ENCODE results near the gene ZNF662.
A peak's percentile ranks its signal among the peaks of the same experiment; 100 is the strongest.

The ZNF662 gene

DNA sequence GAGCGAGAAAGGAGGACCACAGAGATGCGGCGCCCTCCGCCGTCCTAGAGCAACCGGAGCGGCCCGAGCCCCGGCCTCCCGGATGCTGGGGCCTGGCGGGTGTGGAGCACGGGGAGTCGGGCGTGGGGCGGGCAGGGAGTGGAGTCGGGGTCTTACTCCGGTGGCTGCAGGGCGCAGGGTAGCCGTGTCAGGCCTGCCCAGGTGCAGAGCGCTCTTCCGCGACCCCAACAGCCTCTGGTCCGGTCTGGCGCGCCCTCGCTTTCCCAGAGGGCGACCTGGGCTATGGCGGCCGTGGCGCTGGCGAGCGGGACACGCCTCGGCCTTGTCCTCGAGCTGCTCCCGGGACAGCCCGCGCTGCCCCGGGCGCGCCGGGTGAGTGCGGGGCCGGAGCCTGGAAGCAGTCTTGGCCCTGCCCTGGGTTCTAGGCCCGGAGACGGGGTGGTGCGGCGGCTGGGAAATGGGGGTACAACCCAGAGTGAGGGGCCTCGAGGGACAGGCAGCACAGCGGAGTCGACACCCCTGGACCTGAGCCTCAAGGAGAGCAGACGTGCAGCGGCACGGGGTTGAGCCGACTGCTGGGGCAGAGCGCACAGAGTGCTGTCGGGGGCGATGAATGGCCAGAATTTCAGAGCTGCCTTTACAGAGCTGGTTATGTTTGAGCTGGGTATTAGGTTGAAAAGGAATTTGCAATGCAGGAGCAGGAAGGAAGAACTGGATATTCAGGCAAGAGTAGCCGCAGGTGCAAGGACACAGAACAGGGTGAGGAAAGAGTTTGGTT is at the start of gene ZNF662:
TSS of gene ZNF662 (plus strand) at position 73 of the 778 bp plus-strand sequence. CDS start 1,973 bp downstream, outside the sequence.
- peak; percentile 49 for DNase-seq (ENCODE audit: low read depth)
- peak within 1 kb of the TSS; percentile 64 for H3K4me3 ChIP-seq (ENCODE audit: low read length)
- TF ChIP-seq, protein P1, sequence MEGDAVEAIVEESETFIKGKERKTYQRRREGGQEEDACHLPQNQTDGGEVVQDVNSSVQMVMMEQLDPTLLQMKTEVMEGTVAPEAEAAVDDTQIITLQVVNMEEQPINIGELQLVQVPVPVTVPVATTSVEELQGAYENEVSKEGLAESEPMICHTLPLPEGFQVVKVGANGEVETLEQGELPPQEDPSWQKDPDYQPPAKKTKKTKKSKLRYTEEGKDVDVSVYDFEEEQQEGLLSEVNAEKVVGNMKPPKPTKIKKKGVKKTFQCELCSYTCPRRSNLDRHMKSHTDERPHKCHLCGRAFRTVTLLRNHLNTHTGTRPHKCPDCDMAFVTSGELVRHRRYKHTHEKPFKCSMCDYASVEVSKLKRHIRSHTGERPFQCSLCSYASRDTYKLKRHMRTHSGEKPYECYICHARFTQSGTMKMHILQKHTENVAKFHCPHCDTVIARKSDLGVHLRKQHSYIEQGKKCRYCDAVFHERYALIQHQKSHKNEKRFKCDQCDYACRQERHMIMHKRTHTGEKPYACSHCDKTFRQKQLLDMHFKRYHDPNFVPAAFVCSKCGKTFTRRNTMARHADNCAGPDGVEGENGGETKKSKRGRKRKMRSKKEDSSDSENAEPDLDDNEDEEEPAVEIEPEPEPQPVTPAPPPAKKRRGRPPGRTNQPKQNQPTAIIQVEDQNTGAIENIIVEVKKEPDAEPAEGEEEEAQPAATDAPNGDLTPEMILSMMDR (conservative IDR thresholded peaks at IDR 0.05; ENCODE audit: low read length) = no peak

DNA sequence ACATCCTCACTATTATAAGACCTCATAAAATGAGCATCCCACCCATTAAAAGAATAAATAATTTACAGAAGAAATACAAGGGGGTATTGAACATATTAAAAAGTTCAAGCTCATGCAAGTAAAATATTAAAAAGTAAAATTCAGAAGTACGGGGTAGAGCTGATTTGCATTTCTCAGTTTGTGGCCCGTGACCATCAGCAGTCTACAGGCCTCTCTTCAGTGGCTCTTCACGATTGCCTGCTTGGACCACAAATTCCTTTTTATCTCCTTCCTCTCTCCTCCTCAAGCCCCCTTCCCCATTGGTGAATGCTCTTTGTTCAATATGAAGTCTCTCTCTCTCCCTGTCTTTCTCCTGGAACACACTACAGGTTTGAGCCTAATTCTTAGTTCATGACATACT is 49.4 kb upstream of the ZNF662 start:
- DNase-seq (ENCODE audit: low read depth) = no peak
- H3K4me3 ChIP-seq (ENCODE audit: low read length) = no peak overlapping the region
- TF ChIP-seq, protein P1 (conservative IDR thresholded peaks at IDR 0.05; ENCODE audit: low read length) = no peak

DNA sequence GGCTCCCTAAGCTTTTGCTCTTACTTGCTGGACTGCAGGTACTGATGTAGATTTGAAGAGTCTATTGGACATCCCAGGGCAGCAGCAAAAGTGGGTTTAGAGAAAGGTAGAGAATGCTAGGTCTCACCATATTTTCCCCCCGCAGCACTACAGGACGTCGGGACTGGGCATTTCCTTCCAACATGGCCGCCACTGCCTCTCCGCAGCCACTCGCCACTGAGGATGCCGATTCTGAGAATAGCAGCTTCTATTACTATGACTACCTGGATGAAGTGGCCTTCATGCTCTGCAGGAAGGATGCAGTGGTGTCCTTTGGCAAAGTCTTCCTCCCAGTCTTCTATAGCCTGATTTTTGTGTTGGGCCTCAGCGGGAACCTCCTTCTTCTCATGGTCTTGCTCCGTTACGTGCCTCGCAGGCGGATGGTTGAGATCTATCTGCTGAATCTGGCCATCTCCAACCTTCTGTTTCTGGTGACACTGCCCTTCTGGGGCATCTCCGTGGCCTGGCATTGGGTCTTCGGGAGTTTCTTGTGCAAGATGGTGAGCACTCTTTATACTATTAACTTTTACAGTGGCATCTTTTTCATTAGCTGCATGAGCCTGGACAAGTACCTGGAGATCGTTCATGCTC is 41.5 kb upstream of the ZNF662 start:
- TF ChIP-seq, protein P1 (conservative IDR thresholded peaks at IDR 0.05; ENCODE audit: low read length) = no peak
- DNase-seq (ENCODE audit: low read depth) = no peak
- no peak overlapping the region for H3K4me3 ChIP-seq (ENCODE audit: low read length)

DNA sequence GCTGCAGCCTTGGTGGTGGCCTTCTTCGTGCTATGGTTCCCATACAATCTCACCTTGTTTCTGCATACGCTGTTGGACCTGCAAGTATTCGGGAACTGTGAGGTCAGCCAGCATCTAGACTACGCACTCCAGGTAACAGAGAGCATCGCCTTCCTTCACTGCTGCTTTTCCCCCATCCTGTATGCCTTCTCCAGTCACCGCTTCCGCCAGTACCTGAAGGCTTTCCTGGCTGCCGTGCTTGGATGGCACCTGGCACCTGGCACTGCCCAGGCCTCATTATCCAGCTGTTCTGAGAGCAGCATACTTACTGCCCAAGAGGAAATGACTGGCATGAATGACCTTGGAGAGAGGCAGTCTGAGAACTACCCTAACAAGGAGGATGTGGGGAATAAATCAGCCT is 40.7 kb upstream of the ZNF662 start:
- TF ChIP-seq, protein P1 (conservative IDR thresholded peaks at IDR 0.05; ENCODE audit: low read length) = no peak
- DNase-seq (ENCODE audit: low read depth) = no peak
- H3K4me3 ChIP-seq (ENCODE audit: low read length) = no peak overlapping the region

DNA sequence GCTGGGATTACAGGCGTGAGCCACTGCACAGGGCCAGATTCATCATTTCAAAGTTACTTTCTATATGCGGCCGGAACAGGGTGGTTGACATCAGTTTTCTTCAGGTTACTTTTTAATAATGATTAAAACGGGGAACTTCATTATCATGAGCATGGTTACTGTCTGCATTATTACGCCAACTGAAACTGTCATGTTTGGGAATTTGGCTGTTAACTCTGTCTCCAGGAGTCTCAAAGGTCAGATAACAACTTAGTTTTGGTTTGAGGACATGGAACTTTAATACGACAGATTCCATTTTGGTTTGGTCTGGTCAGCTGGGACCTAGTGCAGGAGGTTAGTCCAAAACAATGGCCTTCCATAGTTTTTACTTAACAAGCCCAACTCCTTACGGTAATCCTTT is 38.8 kb upstream of the ZNF662 start:
- TF ChIP-seq, protein P1 (conservative IDR thresholded peaks at IDR 0.05; ENCODE audit: low read length) = no peak
- H3K4me3 ChIP-seq (ENCODE audit: low read length) = no peak overlapping the region
- no peak for DNase-seq (ENCODE audit: low read depth)

DNA sequence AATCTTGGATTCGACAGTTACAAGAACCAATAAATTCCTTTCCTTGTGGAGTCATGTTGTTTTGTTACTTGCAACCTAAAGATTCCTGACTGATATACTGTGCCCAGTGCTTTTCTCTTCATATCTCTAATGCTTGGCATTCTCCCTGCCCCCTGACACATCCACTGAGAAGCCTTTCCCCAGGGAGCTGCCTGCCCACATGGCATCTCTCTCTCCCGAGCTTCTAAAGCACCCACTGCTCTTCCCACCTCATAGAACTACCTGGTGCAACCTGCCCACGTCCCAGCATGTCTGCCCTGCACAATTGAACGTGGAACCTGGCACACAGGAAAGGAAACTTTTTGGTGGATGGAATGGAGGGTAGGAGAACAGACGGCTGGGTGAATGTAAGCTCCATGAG is 37.1 kb upstream of the ZNF662 start:
- TF ChIP-seq, protein P1 (conservative IDR thresholded peaks at IDR 0.05; ENCODE audit: low read length) = no peak
- no peak overlapping the region for H3K4me3 ChIP-seq (ENCODE audit: low read length)
- no peak for DNase-seq (ENCODE audit: low read depth)

Measured in AG10803 (cell line).